DOHH2 (cell line): Measurements from ENCODE around the gene TVP23B.

Source experiments
- EZH2phosphoT487 ChIP-seq: fragments of 200-600 bp; sonication (generic); IDR thresholded peaks from 2 replicates; pipeline ENCODE4 v1.6.1; 2017; ENCODE audit warnings: borderline replicate concordance, mild to moderate bottlenecking, antibody characterized with exemption, low read length, moderate library complexity, mixed read lengths
- TF ChIP-seq, protein P1 (sequence below): fragments of 200-600 bp; sonication (generic); IDR thresholded peaks from one replicate; pipeline ENCODE4 v1.5.1; 2014; ENCODE audit warnings: antibody characterized with exemption, mild to moderate bottlenecking, low read depth, low read length; ENCODE audit not compliant: poor library complexity, severe bottlenecking

DNA sequence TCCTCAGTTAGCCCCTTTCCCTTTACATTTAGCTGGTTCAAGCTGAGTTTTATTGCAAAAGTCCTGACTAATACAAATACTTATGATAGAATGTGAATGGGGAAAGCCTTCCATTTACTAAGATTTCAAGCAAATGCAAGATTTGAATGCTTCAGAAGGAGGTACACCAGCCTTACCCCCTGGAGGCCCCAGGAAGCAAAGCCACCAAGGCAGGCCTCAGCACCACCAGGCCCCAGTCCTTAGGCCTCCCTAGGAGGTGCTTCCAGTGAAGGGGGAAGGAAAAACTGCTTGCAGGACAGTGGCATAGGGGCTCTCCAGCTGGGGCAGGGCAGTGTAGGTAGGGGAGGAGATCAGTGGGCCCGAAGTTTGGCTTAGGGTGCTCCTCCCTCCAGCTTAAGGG is 69.7 kb downstream of the TVP23B start:
- TF ChIP-seq, protein P1, sequence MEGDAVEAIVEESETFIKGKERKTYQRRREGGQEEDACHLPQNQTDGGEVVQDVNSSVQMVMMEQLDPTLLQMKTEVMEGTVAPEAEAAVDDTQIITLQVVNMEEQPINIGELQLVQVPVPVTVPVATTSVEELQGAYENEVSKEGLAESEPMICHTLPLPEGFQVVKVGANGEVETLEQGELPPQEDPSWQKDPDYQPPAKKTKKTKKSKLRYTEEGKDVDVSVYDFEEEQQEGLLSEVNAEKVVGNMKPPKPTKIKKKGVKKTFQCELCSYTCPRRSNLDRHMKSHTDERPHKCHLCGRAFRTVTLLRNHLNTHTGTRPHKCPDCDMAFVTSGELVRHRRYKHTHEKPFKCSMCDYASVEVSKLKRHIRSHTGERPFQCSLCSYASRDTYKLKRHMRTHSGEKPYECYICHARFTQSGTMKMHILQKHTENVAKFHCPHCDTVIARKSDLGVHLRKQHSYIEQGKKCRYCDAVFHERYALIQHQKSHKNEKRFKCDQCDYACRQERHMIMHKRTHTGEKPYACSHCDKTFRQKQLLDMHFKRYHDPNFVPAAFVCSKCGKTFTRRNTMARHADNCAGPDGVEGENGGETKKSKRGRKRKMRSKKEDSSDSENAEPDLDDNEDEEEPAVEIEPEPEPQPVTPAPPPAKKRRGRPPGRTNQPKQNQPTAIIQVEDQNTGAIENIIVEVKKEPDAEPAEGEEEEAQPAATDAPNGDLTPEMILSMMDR: no peak
- no peak for TF ChIP-seq EZH2phosphoT487
